Urothelium cell line (cell line): Measurements from ENCODE around the gene KIDINS220.

ENCODE experiments used
- DNase-seq: peaks from one replicate; pipeline ENCODE4 v3.0.0; 2011; ENCODE audit warnings: low spot score, mixed read lengths
- FAIRE-seq: peaks from 2 replicates; lab custom pipeline; 2011; peaks lifted over from hg19 to GRCh38; lab: Jason Lieb, UNC

Gene KIDINS220

DNA sequence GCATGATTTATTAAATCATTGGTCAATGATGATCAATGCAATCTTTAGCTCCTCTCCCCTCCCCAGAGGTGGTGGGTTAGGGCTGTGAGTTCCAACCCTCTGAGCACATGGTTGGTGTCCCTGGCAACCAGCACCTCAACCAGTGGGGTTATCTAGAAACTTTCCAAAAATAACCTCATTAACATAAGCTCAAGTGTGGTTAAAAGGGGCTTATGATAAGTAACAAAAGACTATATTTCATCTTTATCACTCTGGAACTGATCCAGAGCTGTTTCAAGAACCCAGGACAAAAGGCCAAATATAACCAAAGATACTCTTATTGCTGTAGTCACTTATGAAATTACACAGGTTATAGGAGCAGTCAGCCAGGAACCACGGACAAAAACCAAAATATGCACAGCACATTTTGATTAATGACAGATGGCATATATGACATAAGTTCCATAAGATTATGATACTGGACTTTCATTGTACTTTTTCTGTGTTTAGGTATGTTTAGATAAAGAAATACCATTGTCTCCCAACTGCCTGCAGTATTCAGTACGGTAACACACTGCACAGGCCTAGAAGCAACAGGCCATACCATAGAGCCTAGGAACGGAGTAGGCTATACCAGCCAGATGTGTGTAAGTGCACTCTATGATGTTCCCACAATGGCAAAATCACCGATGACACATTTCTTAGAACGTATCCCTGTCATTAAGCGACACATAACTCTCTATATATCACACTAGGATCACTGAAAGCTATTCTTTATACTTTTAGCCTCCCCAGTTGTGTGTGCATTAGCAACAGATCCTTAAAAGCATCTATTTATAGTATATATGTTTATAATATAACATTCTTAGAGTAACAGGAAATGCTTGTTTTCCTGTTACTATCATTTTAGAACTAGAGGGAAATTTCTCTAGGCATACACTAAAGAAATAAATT lies 31.9 kb downstream of the KIDINS220 start:
- DNase-seq (no peak), FAIRE-seq (no peak)

DNA sequence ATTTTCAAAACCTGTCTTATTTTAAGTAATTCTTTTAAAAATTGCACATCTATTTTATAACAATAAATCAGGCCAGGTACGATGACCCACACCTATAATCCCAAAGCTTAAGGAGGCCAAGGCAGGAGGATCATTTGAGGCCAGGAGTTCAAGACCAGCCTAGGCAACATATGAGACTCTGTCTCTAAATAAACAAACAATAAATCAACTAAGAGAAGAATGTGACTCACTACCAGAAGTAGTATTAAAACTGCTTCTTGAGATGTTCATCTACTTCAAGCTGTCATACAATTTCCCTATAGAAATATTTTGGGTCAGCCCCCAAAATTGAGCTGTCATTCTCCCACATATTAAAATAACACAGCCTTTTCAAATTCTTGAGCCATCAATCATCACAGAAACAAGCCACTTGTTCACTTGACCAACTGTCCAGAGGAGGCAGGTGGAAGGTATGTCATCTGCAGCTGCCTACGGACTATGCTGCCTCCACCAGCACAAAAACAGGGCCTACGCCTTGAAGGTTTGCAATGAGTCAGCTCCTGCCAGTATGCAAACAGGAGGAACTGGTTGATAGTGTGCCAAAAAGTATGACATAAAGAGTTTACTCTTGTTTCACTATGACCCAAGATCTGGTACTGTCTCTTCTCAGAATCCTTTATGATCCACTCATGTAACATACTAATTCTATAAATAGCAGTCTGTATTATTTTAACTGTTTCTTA lies 33.6 kb downstream of the KIDINS220 start:
- peak; percentile 90 for DNase-seq
- no peak for FAIRE-seq

DNA sequence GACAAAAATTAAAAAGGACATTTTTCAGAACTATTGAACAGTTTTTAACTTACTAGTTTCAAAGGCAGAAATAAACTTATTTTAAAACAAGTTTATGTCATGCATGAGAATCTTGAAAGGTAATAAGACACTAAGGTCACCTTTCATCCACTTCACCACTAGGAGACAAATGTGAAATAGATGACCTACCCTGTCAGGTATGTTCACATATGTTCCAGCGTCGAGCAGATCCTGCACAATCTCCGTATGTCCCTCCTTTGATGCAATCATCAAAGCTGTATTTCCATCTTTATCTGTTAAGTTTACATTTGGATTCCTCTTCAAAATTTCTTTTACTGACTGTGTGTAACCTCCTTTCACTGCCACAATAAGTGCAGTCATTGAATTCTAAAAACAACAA lies 34.7 kb downstream of the KIDINS220 start:
- FAIRE-seq = no peak
- DNase-seq = no peak

DNA sequence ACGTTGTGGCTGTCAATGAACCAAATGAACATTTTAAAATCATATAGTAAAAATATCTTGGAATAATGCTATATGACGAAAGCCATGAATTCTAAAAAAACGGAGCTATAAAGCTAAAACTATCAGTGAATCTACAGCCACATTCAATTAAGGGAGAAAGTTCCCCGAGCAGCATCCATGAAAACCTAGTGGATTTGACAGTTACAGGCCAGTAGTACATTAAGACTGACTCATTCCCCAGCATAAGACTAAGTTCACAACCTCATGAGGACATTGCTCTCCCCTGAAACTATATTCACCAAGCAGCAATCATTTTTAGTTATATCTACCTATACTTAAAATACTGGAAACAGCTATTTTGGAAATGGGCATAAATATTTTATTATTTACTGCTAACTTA lies 36.6 kb downstream of the KIDINS220 start:
- DNase-seq (no peak), FAIRE-seq (no peak)

- FAIRE-seq = no peak
- DNase-seq = no peak
Observed at GRCh38 chr2:8800218-8800617, 37.2 kb downstream of the KIDINS220 start.

GRCh38 chr2:8799004-8799403 lies 38.4 kb downstream of the KIDINS220 start:
- DNase-seq (peak; percentile 11), FAIRE-seq (no peak)

GRCh38 chr2:8798393-8798792 lies 39.0 kb downstream of the KIDINS220 start:
- FAIRE-seq (no peak), DNase-seq (no peak)

GRCh38 chr2:8797682-8798081 lies 39.7 kb downstream of the KIDINS220 start:
- DNase-seq = peak; percentile 4
- FAIRE-seq = no peak

DNA sequence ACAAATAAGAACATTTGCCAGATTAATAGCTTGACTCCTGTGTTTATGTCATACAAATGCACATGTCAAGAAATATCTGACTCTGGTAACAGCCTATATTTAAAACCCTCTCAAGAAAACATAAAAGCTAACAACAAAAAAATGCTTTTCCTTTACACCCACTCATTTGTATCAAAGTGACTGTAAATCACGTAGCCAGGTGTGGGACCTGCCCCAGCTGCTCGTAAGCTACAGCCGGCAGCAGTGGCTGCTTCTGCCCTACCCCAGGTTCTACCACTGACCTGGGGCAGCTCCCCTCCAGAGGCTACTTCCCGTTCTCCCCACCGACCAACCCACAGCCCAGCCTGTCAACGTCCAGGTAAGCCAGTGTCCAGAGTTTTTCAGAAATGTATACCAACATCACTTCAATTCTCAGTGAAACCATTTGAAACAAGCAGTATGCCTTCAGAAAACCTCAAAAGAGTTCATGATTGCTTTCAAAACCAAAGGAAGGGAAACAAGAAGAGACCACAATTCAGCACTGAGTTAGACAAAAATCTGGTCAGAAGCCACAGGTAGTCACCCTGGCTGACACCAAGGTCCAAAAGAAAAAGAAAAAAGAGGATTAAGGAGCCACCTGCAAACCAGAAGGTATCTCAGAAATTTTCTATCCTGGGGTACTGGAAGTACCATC lies 40.4 kb downstream of the KIDINS220 start:
- DNase-seq = no peak
- FAIRE-seq = no peak

GRCh38 chr2:8796315-8796848 lies 41.0 kb downstream of the KIDINS220 start:
- no peak for FAIRE-seq
- no peak for DNase-seq

DNA sequence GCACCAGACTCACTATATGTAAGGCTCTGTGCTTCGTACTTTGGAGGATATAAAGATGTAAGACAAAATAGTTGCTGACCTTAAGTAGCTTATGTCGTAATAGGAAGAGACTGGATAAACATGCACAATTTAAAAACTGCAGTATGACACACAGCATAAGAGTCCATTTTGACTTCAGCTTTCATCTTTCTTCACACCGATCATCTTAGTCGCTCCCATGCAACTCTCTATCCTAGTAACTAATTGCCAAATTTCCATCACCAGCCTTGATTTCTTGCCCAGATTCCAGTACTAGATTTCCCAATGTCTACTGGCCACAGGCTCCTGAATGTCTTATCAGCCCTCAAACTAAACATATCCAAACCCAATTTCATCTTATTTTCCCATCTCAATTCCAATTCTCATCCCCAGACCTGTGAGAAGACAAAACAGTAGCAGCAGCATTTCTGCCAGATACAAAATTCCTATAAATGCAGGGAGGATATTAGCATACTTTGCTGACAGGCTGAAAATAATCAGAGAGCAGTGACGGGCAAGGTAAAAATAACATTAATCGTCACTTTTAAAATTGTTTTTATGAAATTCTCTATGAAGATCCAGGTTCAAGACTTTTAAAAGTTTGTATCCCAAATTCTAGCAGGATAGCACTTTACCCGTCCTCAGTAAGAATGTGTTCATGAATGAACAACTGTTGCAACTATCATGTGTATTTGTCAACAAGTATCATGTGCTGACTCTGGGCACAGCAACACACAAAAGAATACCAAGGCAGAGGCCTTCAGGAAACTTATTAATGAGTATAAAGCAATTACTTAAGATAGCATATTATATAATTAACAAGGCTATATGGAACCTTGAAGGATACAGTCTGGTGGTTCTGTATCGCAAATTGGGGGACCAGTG lies 42.2 kb downstream of the KIDINS220 start:
- no peak for DNase-seq
- no peak for FAIRE-seq

DNA sequence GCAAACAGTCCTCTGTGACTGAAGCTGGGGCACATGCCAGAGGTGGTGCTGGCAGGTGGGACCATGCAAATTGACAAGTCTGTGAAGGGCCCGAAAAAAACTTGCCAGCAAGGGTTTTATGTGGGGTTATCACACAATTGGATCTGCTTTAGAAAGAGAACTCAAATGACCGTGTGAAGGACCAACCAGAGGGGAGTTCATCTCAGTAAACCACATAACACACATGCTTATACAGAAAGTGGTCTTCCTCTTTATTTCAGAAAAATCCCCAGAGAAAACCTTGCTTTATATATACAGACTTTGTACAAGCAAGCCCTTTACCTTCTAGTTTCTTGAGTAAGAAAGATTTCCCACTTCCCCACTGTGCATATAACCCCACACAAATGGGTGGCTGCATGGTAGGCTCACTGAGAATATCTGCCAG lies 46.7 kb downstream of the KIDINS220 start:
- no peak for DNase-seq
- FAIRE-seq = no peak

GRCh38 chr2:8786463-8786862 lies 51.0 kb downstream of the KIDINS220 start:
- FAIRE-seq = no peak
- DNase-seq = no peak

GRCh38 chr2:8779795-8780671 lies 57.4 kb downstream of the KIDINS220 start:
- FAIRE-seq = no peak
- no peak for DNase-seq

GRCh38 chr2:8774371-8774770 lies 63.0 kb downstream of the KIDINS220 start:
- DNase-seq (no peak), FAIRE-seq (no peak)

- FAIRE-seq (no peak), DNase-seq (no peak)
Observed at GRCh38 chr2:8767324-8767723, 70.1 kb downstream of the KIDINS220 start.

DNA sequence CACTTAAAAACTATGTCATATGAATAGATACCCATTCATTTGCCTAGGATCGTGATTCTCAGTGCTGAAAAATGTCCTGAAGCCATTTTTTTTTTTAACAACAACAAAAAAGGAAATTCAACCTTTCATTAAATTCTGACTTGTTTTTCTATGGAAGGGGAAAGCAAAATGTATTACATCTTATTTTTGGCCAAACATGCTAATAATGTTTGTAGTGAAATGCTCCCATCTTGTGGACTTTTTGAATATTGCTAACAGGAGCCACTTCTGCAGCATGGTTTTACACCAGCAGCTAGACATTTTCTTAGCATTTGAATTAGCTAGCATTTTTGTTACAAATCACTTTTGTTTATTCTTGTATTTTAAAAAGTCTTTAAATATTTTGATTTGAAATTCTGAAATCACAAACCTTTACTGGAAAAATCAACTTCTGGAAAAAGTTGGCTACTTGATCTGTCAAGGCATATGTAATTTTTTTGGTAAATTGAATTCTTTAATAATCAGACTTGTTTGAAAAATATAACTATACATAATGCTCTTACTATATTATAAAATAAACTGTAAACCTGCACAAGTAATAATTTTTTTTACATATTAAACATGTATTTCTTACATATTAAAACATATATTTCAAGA lies 75.8 kb downstream of the KIDINS220 start:
- FAIRE-seq (no peak), DNase-seq (peak; percentile 37)

DNA sequence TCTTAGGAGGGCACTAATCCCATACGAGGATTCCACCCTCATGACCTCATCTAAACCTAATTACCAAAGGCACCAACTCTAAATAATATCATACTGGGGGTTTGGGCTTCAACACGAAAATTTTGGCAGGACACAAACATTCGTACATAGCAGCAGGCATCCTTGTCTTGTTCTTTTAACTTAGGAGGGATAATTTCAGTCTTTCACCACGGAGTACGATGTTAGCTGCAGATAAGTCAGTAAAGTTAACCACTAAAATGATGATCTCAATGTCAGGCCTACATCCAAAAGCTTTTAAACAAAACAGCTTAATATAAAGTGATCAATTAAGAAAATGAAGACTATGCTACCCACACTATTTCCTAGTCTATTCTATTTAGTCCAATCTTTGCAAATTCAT lies 80.7 kb downstream of the KIDINS220 start:
- FAIRE-seq = no peak

DNA sequence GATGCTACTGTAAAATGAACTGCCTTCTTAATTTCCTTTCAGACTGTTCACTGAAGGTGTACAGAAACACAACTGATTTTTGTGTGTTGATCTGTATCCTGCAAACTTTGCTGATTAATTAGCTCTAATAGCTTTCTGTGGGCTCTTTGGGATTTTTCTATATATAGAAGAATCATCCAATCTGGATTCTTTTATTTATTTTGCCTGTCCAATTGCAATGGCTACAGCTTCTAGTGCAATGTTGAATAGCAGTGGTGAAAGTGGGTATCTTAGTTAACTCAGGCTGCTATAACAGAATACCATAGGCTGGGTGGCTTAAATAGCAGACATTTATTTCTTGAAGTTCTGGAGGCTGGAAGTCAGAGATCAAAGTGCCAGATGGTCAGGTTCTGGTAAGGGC lies 81.2 kb downstream of the KIDINS220 start:
- FAIRE-seq (no peak), DNase-seq (no peak)

More for the DNA sequence above, 80.7 kb downstream of the KIDINS220 start:
- no peak for DNase-seq
